GM21529 (cell line): ENCODE data around the gene ZNF534.
"Not testable (repeated sequence)": the region's sequence is repeated elsewhere in the genome, so short reads cannot be mapped to it uniquely, and the experiment has no call there.

Experiments used
- ATAC-seq: cut with Tn5 transposase; IDR thresholded peaks from one replicate; pipeline ENCODE4 v1.9.1; 2021; ENCODE audit not compliant: unreplicated experiment

The ZNF534 gene

GRCh38 chr19:52428937-52429336 is at the start of gene ZNF534:
Gene ZNF534, plus strand, starts transcription at chr19:52429148. Its CDS starts 2,327 bp downstream, at chr19:52431475.
- no peak for ATAC-seq

GRCh38 chr19:52391135-52391534 is 37.8 kb upstream of the ZNF534 start:
- ATAC-seq = no peak

- no peak for ATAC-seq
Measured at GRCh38 chr19:52397310-52398080, 31.5 kb upstream of the ZNF534 start, which contains the start of gene ZNF528. Gene ZNF528, plus strand, starts transcription at chr19:52397849. Its CDS starts 4,165 bp downstream, at chr19:52402014.

GRCh38 chr19:52398081-52398441 is 30.9 kb upstream of the ZNF534 start:
- ATAC-seq = no peak

GRCh38 chr19:52410276-52410675 is 18.7 kb upstream of the ZNF534 start:
- no peak for ATAC-seq

- no peak for ATAC-seq
Measured at GRCh38 chr19:52415711-52416110, 13.2 kb upstream of the ZNF534 start.

GRCh38 chr19:52442179-52442578 is 13.2 kb downstream of the ZNF534 start:
- ATAC-seq = no peak

GRCh38 chr19:52444506-52444905 is 15.6 kb downstream of the ZNF534 start:
- ATAC-seq = no peak

- no peak for ATAC-seq
Measured at GRCh38 chr19:52451241-52451640, 22.3 kb downstream of the ZNF534 start.

- ATAC-seq = no peak
Measured at GRCh38 chr19:52453324-52454094, 24.6 kb downstream of the ZNF534 start, which contains the start of gene ZNF578. Gene ZNF578, plus strand, starts transcription at chr19:52453553. Its CDS starts 48,293 bp downstream, at chr19:52501846.

- ATAC-seq = no peak
Measured at GRCh38 chr19:52464798-52465470, 36.0 kb downstream of the ZNF534 start.

GRCh38 chr19:52473655-52474350 is 44.9 kb downstream of the ZNF534 start:
- ATAC-seq = no peak

- ATAC-seq = no peak
Measured at GRCh38 chr19:52474351-52475127, 45.6 kb downstream of the ZNF534 start.

GRCh38 chr19:52484111-52484743 is 55.3 kb downstream of the ZNF534 start:
- ATAC-seq = not testable (repeated sequence)

GRCh38 chr19:52485064-52485463 is 56.1 kb downstream of the ZNF534 start:
- not testable (repeated sequence) for ATAC-seq

- ATAC-seq = not testable (repeated sequence)
Measured at GRCh38 chr19:52485561-52486240, 56.8 kb downstream of the ZNF534 start.

- ATAC-seq = no peak
Measured at GRCh38 chr19:52492201-52492993, 63.4 kb downstream of the ZNF534 start.

- ATAC-seq = no peak
Measured at GRCh38 chr19:52492994-52493470, 64.1 kb downstream of the ZNF534 start.
